GM12875 (cell line): ENCODE measurements around the gene TLE4.

Source experiments
- H3K4me3 ChIP-seq: one replicate; pipeline ENCODE4 v1.5.1; 2011; ENCODE audit warnings: low read depth, low read length, control low read depth
- TF ChIP-seq, protein P1 (sequence below): IDR thresholded peaks from 2 replicates; pipeline ENCODE4 v1.5.1; 2011; ENCODE audit warnings: low read depth, mild to moderate bottlenecking, control low read depth, inconsistent platforms, low read length, moderate library complexity, borderline replicate concordance; ENCODE audit not compliant: insufficient read depth

Gene TLE4

DNA sequence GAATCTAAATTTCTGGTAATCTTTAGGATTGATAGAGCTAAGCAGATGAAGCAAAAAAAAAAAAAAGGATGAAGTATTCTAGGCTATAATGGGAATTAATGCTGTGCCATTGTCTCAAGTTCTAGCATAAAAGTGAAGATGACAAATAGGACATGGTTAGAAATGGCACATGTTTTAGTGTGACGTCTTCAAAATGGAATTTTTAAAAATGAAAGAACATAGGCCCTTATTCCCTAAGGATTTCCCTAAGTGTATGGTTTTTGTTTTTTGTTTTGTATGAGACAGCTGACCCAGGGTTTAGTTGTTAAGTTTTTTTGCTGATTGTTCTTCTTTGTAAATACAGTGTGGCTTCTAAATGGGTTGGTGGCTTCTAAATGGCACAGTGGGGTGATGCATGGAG is 7.1 kb downstream of the TLE4 start:
- TF ChIP-seq, protein P1, sequence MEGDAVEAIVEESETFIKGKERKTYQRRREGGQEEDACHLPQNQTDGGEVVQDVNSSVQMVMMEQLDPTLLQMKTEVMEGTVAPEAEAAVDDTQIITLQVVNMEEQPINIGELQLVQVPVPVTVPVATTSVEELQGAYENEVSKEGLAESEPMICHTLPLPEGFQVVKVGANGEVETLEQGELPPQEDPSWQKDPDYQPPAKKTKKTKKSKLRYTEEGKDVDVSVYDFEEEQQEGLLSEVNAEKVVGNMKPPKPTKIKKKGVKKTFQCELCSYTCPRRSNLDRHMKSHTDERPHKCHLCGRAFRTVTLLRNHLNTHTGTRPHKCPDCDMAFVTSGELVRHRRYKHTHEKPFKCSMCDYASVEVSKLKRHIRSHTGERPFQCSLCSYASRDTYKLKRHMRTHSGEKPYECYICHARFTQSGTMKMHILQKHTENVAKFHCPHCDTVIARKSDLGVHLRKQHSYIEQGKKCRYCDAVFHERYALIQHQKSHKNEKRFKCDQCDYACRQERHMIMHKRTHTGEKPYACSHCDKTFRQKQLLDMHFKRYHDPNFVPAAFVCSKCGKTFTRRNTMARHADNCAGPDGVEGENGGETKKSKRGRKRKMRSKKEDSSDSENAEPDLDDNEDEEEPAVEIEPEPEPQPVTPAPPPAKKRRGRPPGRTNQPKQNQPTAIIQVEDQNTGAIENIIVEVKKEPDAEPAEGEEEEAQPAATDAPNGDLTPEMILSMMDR, result no peak

DNA sequence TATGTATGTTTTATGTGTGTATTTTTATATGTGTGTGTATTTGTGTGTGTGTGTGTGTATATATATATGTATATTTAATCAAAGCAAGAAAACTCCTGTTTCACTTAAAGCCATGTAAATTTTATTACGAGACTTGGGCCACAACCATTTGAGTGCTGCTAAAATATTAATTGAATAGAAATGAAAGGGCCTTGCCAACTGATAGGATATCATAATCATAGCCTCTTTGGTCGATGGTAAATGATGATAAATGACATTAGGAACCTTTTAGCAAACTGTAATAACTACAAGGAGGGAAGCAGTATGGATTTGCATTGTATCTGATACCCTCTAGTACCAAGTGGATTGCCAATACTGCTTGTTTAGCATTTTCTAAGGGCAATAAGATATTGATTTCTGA is 7.9 kb downstream of the TLE4 start:
- H3K4me3 ChIP-seq, result no peak overlapping the region

More for the DNA sequence above, 7.1 kb downstream of the TLE4 start:
- H3K4me3 ChIP-seq, result no peak overlapping the region

DNA sequence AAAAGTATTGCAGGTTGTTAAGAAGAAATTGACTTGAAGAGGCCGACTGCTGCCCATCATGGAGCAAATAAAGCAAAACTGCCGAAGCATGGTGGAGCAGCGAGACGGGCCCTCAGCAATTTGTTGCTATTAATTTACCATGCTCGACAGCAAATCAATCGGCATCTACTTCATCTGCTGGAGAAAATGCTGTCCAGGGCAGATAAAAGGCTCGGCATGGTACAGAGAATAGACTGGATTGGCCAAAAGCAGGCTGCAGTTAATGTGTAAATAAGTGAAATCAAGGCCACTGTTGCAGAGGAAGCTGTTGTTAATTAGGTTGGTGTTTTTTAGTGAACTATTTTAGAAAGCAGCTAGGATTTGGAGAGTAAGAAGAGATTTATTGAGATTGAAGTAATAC is 8.3 kb downstream of the TLE4 start:
- H3K4me3 ChIP-seq, result no peak overlapping the region
- TF ChIP-seq, protein P1, result no peak

More for the DNA sequence above, 7.9 kb downstream of the TLE4 start:
- TF ChIP-seq, protein P1, result no peak

DNA sequence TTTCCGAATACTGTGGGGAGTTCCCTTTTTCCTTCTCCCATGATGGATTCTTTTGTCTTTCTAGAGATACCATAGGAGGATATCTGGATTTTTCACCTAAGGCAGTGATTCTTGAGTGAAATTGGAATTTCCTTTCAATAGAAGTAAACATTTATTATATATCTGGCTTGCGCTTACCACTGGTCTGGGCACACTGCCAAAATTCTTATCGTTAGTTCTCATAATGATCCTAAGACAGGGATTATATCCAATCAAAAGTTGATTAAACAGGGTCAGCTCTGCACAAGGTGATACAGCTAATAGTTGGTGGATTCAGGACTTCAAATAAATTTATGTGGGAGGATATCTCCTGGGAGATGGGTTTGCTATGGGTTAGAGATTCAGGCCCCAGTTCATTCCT is 9.6 kb downstream of the TLE4 start:
- TF ChIP-seq, protein P1, result no peak

DNA sequence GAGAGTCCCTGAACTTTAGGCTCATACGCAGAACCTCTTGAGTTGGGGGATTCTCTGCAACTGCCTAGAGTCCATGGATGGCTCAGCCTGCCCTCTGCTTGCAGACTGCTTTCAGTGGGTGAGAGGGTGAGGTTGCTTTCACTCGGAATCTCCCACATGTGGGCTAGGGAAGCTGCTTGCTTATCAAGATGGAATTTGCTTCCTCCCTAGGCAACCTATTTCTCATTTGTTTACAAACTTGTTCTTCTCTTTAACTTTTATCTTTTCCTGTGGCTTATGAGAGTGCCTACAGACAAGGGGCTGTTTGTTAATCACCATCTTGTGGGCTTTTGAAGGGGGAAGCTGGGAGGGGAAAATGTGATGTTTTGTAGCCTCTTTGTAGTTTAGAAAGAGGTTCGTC is 10.0 kb downstream of the TLE4 start:
- TF ChIP-seq, protein P1, result no peak
- no peak overlapping the region for H3K4me3 ChIP-seq

More for the DNA sequence above, 9.6 kb downstream of the TLE4 start:
- H3K4me3 ChIP-seq, result no peak overlapping the region

DNA sequence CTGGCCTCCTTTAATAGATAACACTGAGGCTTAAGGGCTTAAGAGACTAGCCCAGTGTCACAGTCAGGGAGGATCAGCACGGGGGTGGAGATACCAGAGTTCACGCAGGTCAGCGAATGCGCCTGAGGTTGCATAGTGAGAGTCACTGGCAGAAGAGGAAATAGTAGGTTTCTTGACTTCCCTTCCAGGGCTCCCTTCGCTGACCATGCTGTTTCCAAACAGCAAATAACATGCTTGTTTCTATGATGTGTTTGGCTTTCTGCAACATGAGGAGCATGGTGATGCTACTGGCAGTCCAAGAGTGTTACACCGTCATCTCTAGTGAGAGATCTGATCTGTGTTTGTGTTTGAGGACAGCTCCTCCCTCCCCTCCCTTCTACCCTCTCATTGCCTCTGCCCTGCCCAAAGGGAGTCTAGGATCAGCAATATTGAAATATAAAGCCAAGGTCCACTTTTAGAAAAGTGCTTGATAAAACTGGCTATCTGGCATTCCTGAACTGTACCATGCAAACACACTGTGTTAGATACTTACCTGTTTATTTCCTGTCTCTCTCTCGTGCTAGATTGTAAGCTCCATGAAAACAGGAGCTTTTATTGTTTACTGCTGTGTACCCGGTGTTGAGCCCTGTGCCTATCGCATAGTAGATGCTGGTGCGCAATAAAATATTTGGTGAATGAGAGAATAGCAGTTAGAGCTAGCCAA is 12.3 kb downstream of the TLE4 start:
- no peak overlapping the region for H3K4me3 ChIP-seq
- TF ChIP-seq, protein P1, result no peak

DNA sequence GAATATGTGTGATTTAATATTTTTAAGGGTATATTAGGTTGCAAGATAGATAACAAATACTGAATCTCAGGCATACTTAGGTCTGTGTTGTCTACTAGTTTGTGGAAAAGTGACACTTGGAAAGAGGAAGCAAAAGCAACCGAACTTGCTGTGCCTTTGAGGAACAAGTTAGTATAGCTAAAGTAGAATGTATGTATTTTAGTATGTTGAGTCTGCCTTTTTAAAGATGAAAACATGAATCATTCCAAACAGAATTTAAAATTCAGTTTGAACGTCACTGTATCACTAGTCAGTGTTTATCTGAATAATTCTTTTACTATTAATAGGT is 12.9 kb downstream of the TLE4 start:
- no peak overlapping the region for H3K4me3 ChIP-seq
- TF ChIP-seq, protein P1, result no peak
